RCC 7860 (cell line): Measurements from ENCODE around the gene SHISAL1.

Source experiments
- DNase-seq: peaks from one replicate; pipeline ENCODE4 v3.0.0-alpha.2; 2015; ENCODE audit warnings: low spot score
- FAIRE-seq: peaks from 2 replicates; lab custom pipeline; 2012; peaks lifted over from hg19 to GRCh38; lab: Jason Lieb, UNC

The SHISAL1 gene

DNA sequence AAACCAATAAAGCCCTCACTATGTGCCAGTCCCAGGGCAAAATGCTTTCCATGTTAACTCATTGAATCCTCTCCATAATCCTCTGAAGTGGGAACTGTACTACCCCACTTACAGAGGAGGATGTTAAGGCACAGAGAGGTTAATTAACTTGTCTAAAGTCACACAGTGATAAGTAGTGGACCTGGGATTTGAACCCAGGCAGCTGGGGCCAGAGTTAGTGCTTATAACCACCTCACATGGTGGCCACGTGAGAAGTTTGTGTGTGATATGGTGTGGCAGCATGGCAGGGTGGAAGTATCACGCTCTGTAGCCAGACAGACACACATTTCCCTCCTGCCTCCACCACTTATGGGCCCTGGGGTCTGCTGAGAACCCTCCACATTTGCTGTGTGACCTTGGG is 115.5 kb downstream of the SHISAL1 start:
- DNase-seq (no peak), FAIRE-seq (no peak)

DNA sequence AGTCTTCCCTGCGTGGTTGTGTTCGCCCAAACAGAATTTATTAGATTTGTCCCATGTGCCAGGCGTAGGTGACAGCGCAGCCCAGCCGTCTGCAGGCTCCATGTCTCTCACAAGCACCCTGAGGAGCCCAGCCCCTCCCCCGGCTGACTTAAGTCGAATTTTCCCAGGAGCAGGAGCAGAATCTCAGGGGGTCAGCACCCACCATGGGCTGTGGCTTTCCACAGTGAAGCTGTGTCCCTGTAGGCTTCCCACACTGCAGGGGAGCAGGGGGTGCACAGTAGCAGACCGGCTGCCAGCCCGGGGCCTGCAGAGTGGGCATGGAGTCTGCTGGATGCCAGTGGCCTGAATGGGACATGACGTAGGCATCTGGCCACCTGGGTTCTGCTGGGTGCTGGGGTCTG is 116.0 kb downstream of the SHISAL1 start:
- no peak for DNase-seq
- FAIRE-seq, result no peak

GRCh38 chr22:44196241-44196640 is 116.5 kb downstream of the SHISAL1 start:
- no peak for DNase-seq
- no peak for FAIRE-seq

- DNase-seq (no peak), FAIRE-seq (no peak)
These were observed 117.4 kb downstream of the SHISAL1 start for GRCh38 chr22:44195189-44195871.

DNA sequence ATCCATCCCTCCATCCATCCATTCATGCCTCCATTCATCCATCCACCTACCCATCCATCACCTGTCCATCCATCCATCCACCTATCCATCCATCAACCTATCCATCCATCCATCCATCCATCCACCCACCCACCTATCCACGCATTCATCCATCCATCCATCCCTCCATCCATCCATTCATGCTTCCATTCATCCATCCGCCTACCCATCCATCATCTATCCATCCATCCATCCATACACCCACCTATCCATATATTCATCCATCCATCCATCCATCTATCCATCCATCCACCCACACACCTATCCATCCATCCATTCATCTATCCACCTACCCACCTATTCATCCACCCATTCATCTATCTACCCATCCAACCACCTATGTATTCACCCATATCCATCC is 118.2 kb downstream of the SHISAL1 start:
- no peak for FAIRE-seq
- no peak for DNase-seq
